Caki2 (cell line): ENCODE data around the gene FABP3. TPM values are rescaled to one million over a fixed set of nuclear protein-coding genes. Genes with fewer than 3 reads are reported as not detected.

Experiments
- DNase-seq: peaks from one replicate; pipeline ENCODE4 v3.0.0-alpha.2; 2015; ENCODE audit warnings: low read depth
- in situ Hi-C: cut with HindIII; loops from 2 replicates; pipeline ENCODE4 v1.10.0; 2016; ENCODE audit warnings: low sequenced_read_pairs, low pct_unique_long_range_greater_than_20kb, mixed read lengths
- total RNA-seq: library from RNA; depleted of rRNA; stranded (reverse); fragments of >200 nt; shearing (Covaris generic); gene quantifications from 2 replicates; pipeline ENCODE4 v1.2.3, GENCODE V29; 2014; ENCODE audit warnings: low replicate concordance

FABP3 gene
- total RNA-seq, 1 experiment from 2014 or later = not detected

- in situ Hi-C loops = no loop called here
- DNase-seq = peak; percentile 16
Observed at GRCh38 chr1:31377364-31377863, 4.5 kb upstream of the FABP3 start.

GRCh38 chr1:31376375-31377134 is 3.7 kb upstream of the FABP3 start:
- DNase-seq = peak; percentile 78
- in situ Hi-C loops = no loop called here

GRCh38 chr1:31374511-31375196 is 1.8 kb upstream of the FABP3 start:
- in situ Hi-C loops = no loop called here
- no peak for DNase-seq

- no peak for DNase-seq
- in situ Hi-C loops = no loop called here
Observed at GRCh38 chr1:31373897-31374486, 1.1 kb upstream of the FABP3 start.

- in situ Hi-C loops = no loop called here
Observed at GRCh38 chr1:31372751-31373055, 173 bp downstream of the FABP3 start.

GRCh38 chr1:31372051-31372450 is 825 bp downstream of the FABP3 start:
- in situ Hi-C loops = no loop called here
- no peak for DNase-seq

More at GRCh38 chr1:31372751-31373055, 173 bp downstream of the FABP3 start:
- DNase-seq = no peak

- in situ Hi-C loops = no loop called here
- no peak for DNase-seq
Observed at GRCh38 chr1:31371121-31371959, 1.5 kb downstream of the FABP3 start.

- no peak for DNase-seq
- in situ Hi-C loops = no loop called here
Observed at GRCh38 chr1:31370565-31370964, 2.3 kb downstream of the FABP3 start.

GRCh38 chr1:31370021-31370420 is 2.9 kb downstream of the FABP3 start:
- in situ Hi-C loops = no loop called here
- no peak for DNase-seq

GRCh38 chr1:31368611-31369107 is 4.2 kb downstream of the FABP3 start:
- in situ Hi-C loops = no loop called here
- DNase-seq = no peak

GRCh38 chr1:31366796-31367195 is 6.1 kb downstream of the FABP3 start:
- in situ Hi-C loops = no loop called here
- no peak for DNase-seq

GRCh38 chr1:31364561-31365250 is 8.2 kb downstream of the FABP3 start:
- DNase-seq = peak; percentile 72
- in situ Hi-C loops = no loop called here

GRCh38 chr1:31362032-31362431 is 10.8 kb downstream of the FABP3 start:
- in situ Hi-C loops = no loop called here

GRCh38 chr1:31361607-31362006 is 11.3 kb downstream of the FABP3 start:
- in situ Hi-C loops = no loop called here
- DNase-seq = no peak

More at GRCh38 chr1:31362032-31362431, 10.8 kb downstream of the FABP3 start:
- no peak for DNase-seq

GRCh38 chr1:31356427-31356826 is 16.4 kb downstream of the FABP3 start:
- in situ Hi-C loops = no loop called here

GRCh38 chr1:31354283-31354682 is 18.6 kb downstream of the FABP3 start:
- in situ Hi-C loops = no loop called here

More at GRCh38 chr1:31356427-31356826, 16.4 kb downstream of the FABP3 start:
- DNase-seq = no peak

GRCh38 chr1:31348449-31348848 is 24.4 kb downstream of the FABP3 start:
- DNase-seq = no peak
- in situ Hi-C loops = no loop called here

More at GRCh38 chr1:31354283-31354682, 18.6 kb downstream of the FABP3 start:
- no peak for DNase-seq

- no peak for DNase-seq
- in situ Hi-C loops = no loop called here
Observed at GRCh38 chr1:31346785-31347184, 26.1 kb downstream of the FABP3 start.
